Measurements from ENCODE around the gene MAFB.

The MAFB gene

GRCh38 chr20:40652441-40652987 lies 36.5 kb downstream of the MAFB start:
- DNase-seq, result no peak

GRCh38 chr20:40651151-40651550 lies 37.9 kb downstream of the MAFB start:
- DNase-seq, result no peak

- DNase-seq, result no peak
Observed at GRCh38 chr20:40650707-40651106, 38.3 kb downstream of the MAFB start.

GRCh38 chr20:40648210-40649072 lies 40.6 kb downstream of the MAFB start:
- DNase-seq, result no peak

GRCh38 chr20:40646813-40647212 lies 42.2 kb downstream of the MAFB start:
- DNase-seq, result no peak

GRCh38 chr20:40646361-40646760 lies 42.7 kb downstream of the MAFB start:
- DNase-seq, result no peak

GRCh38 chr20:40644863-40645262 lies 44.2 kb downstream of the MAFB start:
- DNase-seq, result no peak

- no peak for DNase-seq
Observed at GRCh38 chr20:40643891-40644290, 45.1 kb downstream of the MAFB start.

- no peak for DNase-seq
Observed at GRCh38 chr20:40641809-40642208, 47.2 kb downstream of the MAFB start.

- DNase-seq, result no peak
Observed at GRCh38 chr20:40641202-40641601, 47.8 kb downstream of the MAFB start.

- DNase-seq, result no peak
Observed at GRCh38 chr20:40640667-40641066, 48.4 kb downstream of the MAFB start.

GRCh38 chr20:40639676-40640355 lies 49.2 kb downstream of the MAFB start:
- DNase-seq, result no peak

GRCh38 chr20:40639132-40639531 lies 49.9 kb downstream of the MAFB start:
- no peak for DNase-seq

- no peak for DNase-seq
Observed at GRCh38 chr20:40638414-40638813, 50.6 kb downstream of the MAFB start.

GRCh38 chr20:40637176-40637575 lies 51.9 kb downstream of the MAFB start:
- DNase-seq, result no peak

GRCh38 chr20:40636486-40636885 lies 52.5 kb downstream of the MAFB start:
- no peak for DNase-seq

- no peak for DNase-seq
Observed at GRCh38 chr20:40635971-40636370, 53.1 kb downstream of the MAFB start.
